Caco-2 (cell line): Measurements from ENCODE around the gene SMIM17. TPM values are rescaled to one million over a fixed set of nuclear protein-coding genes. Genes with fewer than 3 reads are reported as not detected.

Experiments used
- BruUV-seq: library from RNA; stranded (reverse); fragments of 400-500 nt; replicated peaks from 2 replicates; lab custom pipeline; 2021; lab: Mats Ljungman, UMichigan
- CTCF ChIA-PET: fragments of 300-600 bp; sonication (Branson Sonifier 250); formaldehyde crosslinking; loops from one replicate; lab custom pipeline; 2022; ENCODE audit warnings: antibody characterized with exemption; lab: Charles Lee
- POLR2A ChIA-PET: fragments of 300-600 bp; sonication (Branson Sonifier 250); formaldehyde crosslinking; loops from one replicate; lab custom pipeline; 2022; ENCODE audit warnings: antibody characterized with exemption; lab: Charles Lee
- DNase-seq, 2 experiments: peaks; one replicate each; pipeline versions ENCODE4 v3.0.0 to v3.0.0-alpha.2; 2020 to 2022
- H3K27me3 ChIP-seq: replicated peaks from 2 replicates; pipeline ENCODE4 v1.6.0; 2011; ENCODE audit warnings: low read length; ENCODE audit not compliant: control insufficient read depth, insufficient read depth
- H3K36me3 ChIP-seq: 2 replicates; pipeline ENCODE4 v1.5.1; 2011; ENCODE audit warnings: low read length; ENCODE audit not compliant: control insufficient read depth, insufficient read depth
- H3K4me1 ChIP-seq: fragments of 250-450 bp; sonication (Bioruptor Pico); 2 replicates; pipeline ENCODE4 v1.5.1; 2020; ENCODE audit warnings: mild to moderate bottlenecking
- H3K4me3 ChIP-seq: 2 replicates; pipeline ENCODE4 v1.5.1; 2011; ENCODE audit warnings: low read depth, mild to moderate bottlenecking, control low read depth, low read length
- H3K9me3 ChIP-seq: fragments of 250-450 bp; sonication (Bioruptor Pico); 2 replicates; pipeline ENCODE4 v1.5.1; 2020; ENCODE audit warnings: mild to moderate bottlenecking, moderate library complexity
- H3K27ac Mint-ChIP-seq: one replicate; pipeline ENCODE4 v1.8.0; 2022; ENCODE audit warnings: mixed read lengths; ENCODE audit not compliant: unreplicated experiment
- H3K27me3 Mint-ChIP-seq: one replicate; pipeline ENCODE4 v1.8.0; 2022; ENCODE audit warnings: mixed read lengths; ENCODE audit not compliant: insufficient read depth, unreplicated experiment
- H3K36me3 Mint-ChIP-seq: one replicate; pipeline ENCODE4 v1.8.0; 2022; ENCODE audit warnings: mild to moderate bottlenecking, mixed read lengths; ENCODE audit not compliant: insufficient read depth, unreplicated experiment
- H3K4me1 Mint-ChIP-seq: one replicate; pipeline ENCODE4 v1.8.0; 2022; ENCODE audit warnings: low read depth, mixed read lengths; ENCODE audit not compliant: unreplicated experiment
- H3K4me3 Mint-ChIP-seq: one replicate; pipeline ENCODE4 v1.8.0; 2022; ENCODE audit warnings: mild to moderate bottlenecking, moderate library complexity, mixed read lengths; ENCODE audit not compliant: unreplicated experiment
- H3K9me3 Mint-ChIP-seq: one replicate; pipeline ENCODE4 v1.8.0; 2022; ENCODE audit warnings: mixed read lengths; ENCODE audit not compliant: unreplicated experiment
- intact Hi-C: fragments of 100-400 bp; cut with micrococcal nuclease; formaldehyde crosslinking; loops from one replicate; pipeline ENCODE4 v1.10.0; 2022; ENCODE audit not compliant: unreplicated experiment
- total RNA-seq: library from RNA; stranded (reverse); gene quantifications from 2 replicates; pipeline ENCODE4 v1.2.3, GENCODE V29; 2022
- TF ChIP-seq, protein P1 (sequence below), 2 experiments: fragments of 200-600 bp in 1 of 2; IDR thresholded peaks; 1 replicate in 1 of 2; 2 replicates in 1 of 2; pipeline versions ENCODE4 v1.5.1 to v1.8.0; 2011 to 2022; ENCODE audit warnings: antibody characterized with exemption in 1 of 2, control low read depth in 1 of 2, inconsistent platforms in 1 of 2, low read depth in 1 of 2, low read length in 1 of 2, mild to moderate bottlenecking in 1 of 2, moderate library complexity in 1 of 2; ENCODE audit not compliant: insufficient read depth in 1 of 2, severe bottlenecking in 1 of 2, unreplicated experiment in 1 of 2

The SMIM17 gene
- total RNA-seq, 1 experiment from 2014 or later: not detected

DNA sequence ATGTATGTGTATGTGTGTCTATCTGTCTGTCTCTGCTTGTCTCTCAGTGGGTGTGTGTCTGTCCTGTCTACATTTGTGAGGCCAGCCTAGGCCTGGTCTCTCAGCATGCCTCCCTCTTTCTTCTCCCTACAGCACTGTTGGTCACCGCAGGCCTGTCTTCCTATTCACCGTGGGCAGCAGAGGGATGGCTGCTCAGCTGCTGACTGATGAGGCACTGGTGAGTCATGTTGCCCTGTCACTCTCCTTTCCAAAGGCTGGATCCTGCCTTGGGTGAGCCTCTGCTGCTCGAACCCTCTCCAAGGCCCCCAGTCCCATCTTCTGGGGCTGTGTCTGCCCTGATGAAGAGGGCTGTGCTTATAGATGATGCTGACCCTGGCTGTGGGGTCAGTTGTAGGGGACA is 41.6 kb upstream of the SMIM17 start:
- no peaks in the 10 kb centered on the region for H3K4me1 Mint-ChIP-seq
- no peak overlapping the region for H3K27ac Mint-ChIP-seq
- POLR2A ChIA-PET: no interaction called here
- H3K9me3 Mint-ChIP-seq: peaks cover 39% of the 10 kb centered on the region
- Histone ChIP-seq H3K36me3 (no peaks in the 10 kb centered on the region), H3K4me3 (no peak overlapping the region), H3K4me1 (no peaks in the 10 kb centered on the region), H3K9me3 (peaks cover 13% of the 10 kb centered on the region; the same call in 1 of the 2 replicates), H3K27me3 (no peaks in the 10 kb centered on the region)
- TF ChIP-seq, protein P1, sequence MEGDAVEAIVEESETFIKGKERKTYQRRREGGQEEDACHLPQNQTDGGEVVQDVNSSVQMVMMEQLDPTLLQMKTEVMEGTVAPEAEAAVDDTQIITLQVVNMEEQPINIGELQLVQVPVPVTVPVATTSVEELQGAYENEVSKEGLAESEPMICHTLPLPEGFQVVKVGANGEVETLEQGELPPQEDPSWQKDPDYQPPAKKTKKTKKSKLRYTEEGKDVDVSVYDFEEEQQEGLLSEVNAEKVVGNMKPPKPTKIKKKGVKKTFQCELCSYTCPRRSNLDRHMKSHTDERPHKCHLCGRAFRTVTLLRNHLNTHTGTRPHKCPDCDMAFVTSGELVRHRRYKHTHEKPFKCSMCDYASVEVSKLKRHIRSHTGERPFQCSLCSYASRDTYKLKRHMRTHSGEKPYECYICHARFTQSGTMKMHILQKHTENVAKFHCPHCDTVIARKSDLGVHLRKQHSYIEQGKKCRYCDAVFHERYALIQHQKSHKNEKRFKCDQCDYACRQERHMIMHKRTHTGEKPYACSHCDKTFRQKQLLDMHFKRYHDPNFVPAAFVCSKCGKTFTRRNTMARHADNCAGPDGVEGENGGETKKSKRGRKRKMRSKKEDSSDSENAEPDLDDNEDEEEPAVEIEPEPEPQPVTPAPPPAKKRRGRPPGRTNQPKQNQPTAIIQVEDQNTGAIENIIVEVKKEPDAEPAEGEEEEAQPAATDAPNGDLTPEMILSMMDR (IDR thresholded peaks at IDR 0.05; ENCODE audit: insufficient read depth in 1 of 2, low read depth in 1 of 2, low read length in 1 of 2, severe bottlenecking in 1 of 2, unreplicated experiment in 1 of 2): no peak
- H3K4me3 Mint-ChIP-seq: no peak overlapping the region
- no TSS peak for BruUV-seq
- intact Hi-C loops: no loop called here
- no peak for DNase-seq
- H3K27me3 Mint-ChIP-seq: no peaks in the 10 kb centered on the region
- CTCF ChIA-PET: no interaction called here
- no peaks in the 10 kb centered on the region for H3K36me3 Mint-ChIP-seq

DNA sequence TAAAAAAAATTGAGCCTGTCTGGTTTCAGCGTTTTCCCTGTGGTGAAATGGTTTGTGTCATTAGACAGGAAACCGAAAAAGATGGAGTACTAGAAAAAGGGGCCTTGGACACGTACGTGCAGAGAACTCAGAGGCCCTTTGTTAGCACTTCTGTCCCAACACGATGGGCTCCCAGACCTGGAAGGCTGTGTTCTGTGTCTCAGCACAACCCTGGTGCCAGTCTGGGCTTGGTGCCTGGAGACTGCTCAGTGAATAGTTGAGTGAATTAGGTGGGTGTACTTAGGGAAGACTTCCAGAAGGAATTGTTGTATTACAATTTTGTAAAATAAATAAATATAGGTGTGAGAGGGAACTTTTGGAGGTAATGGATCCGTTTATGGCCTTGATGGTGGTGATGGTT is 39.1 kb upstream of the SMIM17 start:
- Histone ChIP-seq H3K4me3 (no peak overlapping the region), H3K36me3 (no peaks in the 10 kb centered on the region), H3K9me3 (peaks cover 13% of the 10 kb centered on the region; the same call in 1 of the 2 replicates), H3K4me1 (no peaks in the 10 kb centered on the region), H3K27me3 (no peaks in the 10 kb centered on the region)
- BruUV-seq: no TSS peak
- POLR2A ChIA-PET: no interaction called here
- Mint-ChIP-seq H3K27ac (no peak overlapping the region), H3K9me3 (peaks cover 40% of the 10 kb centered on the region), H3K4me1 (no peaks in the 10 kb centered on the region), H3K4me3 (no peak overlapping the region), H3K27me3 (no peaks in the 10 kb centered on the region), H3K36me3 (no peaks in the 10 kb centered on the region)
- intact Hi-C loops: no loop called here
- DNase-seq: no peak
- TF ChIP-seq, protein P1 (IDR thresholded peaks at IDR 0.05; ENCODE audit: insufficient read depth in 1 of 2, low read depth in 1 of 2, low read length in 1 of 2, severe bottlenecking in 1 of 2, unreplicated experiment in 1 of 2): no peak
- CTCF ChIA-PET: no interaction called here

- Mint-ChIP-seq H3K27ac (no peak overlapping the region), H3K4me1 (no peaks in the 10 kb centered on the region), H3K4me3 (no peak overlapping the region), H3K27me3 (no peaks in the 10 kb centered on the region), H3K9me3 (peaks cover 48% of the 10 kb centered on the region), H3K36me3 (no peaks in the 10 kb centered on the region)
- no peaks in the 10 kb centered on the region; the same call in 1 of the 2 replicates for H3K36me3 ChIP-seq
- ChIA-PET POLR2A (no interaction called here), CTCF (no interaction called here)
- no peak overlapping the region for H3K4me3 ChIP-seq
- peaks cover 8% of the 10 kb centered on the region for H3K9me3 ChIP-seq
- H3K27me3 ChIP-seq: no peaks in the 10 kb centered on the region
- BruUV-seq: no TSS peak
- intact Hi-C loops: no loop called here
- no peak for DNase-seq
- no peaks in the 10 kb centered on the region for H3K4me1 ChIP-seq
- TF ChIP-seq, protein P1 (IDR thresholded peaks at IDR 0.05; ENCODE audit: insufficient read depth in 1 of 2, low read depth in 1 of 2, low read length in 1 of 2, severe bottlenecking in 1 of 2, unreplicated experiment in 1 of 2): no peak
Measured at GRCh38 chr19:56608274-56608964, 34.5 kb upstream of the SMIM17 start.
